Measurements from ENCODE around the gene MYO19. TPM values are rescaled to one million over a fixed set of nuclear protein-coding genes. Genes with fewer than 3 reads are reported as not detected.

The MYO19 gene
- total RNA-seq, 1 experiment from 2014 or later: 167 TPM

DNA sequence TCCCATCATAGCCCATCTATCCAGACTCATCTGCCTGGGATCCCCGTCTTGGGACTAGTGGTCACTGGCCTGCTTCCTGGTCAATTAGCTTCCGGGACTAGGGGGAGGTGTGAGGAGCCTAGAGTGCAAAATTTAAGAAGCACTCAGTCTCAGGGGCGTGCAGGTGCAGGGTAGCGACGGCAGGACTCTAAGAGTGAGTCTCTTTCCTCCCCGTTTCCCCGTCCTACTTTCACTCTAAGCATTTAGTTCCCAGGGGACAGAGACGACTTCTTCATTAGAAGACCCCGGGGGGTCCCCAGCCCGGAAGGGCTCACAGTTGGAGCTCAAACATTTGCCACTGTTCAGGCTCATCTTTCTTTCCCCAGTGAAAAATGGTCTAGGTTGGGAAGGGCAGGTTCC lies 48.9 kb downstream of the MYO19 start:
- Histone ChIP-seq H3K27me3 (ENCODE audit: insufficient read depth, low read length) (no peaks in the 10 kb centered on the region), H3K9me2 (ENCODE audit: insufficient read depth) (no peaks in the 10 kb centered on the region), H3K9ac (ENCODE audit: low read length) (peak overlapping the region; percentile 34; the same call in 1 of the 2 replicates), H4K20me1 (ENCODE audit: insufficient read depth) (no peaks in the 10 kb centered on the region), H2AFZ (ENCODE audit: low read depth, low read length, poor library complexity, severe bottlenecking) (peak overlapping the region; percentile 85), H3K36me3 (ENCODE audit: control insufficient read depth in 1 of 2, insufficient read depth in 2 of 2, low read length in 2 of 2) (peaks cover 0 to 2% of the 10 kb centered on the region in 2 experiments; a peak in 2 of 4 replicates), H3K4me3 (replicated peaks in 1 of 2; ENCODE audit: low read depth in 1 of 2, low read length in 2 of 2) (peak overlapping the region; percentile 91 to 95), H3K4me1 (ENCODE audit: control insufficient read depth in 1 of 2, insufficient read depth in 2 of 2, low read length in 2 of 2) (peaks cover 4 to 24% of the 10 kb centered on the region in 2 experiments; a peak in 3 of 4 replicates), H3K9me3 (ENCODE audit: control insufficient read depth in 1 of 2, insufficient read depth in 1 of 2, low read depth in 1 of 2, low read length in 2 of 2) (no peaks in the 10 kb centered on the region; a peak in 1 of 4 replicates), H3K79me2 (ENCODE audit: insufficient read depth, low read length) (peaks cover 36% of the 10 kb centered on the region), H3K4me2 (ENCODE audit: low read length) (peak overlapping the region; percentile 75), H3K27ac (ENCODE audit: low read depth, low read length) (no peak overlapping the region)
- ChIA-PET CTCF (interaction anchor here (1.6 kb wide), 1 partner anchor 48 kb away, joined by 4 read pairs; the partner anchor contains the start of genes MYO19 and PIGW), POLR2A (interaction anchor here (1.0 to 1.4 kb wide), 2 partner anchors 49 to 59 kb away, joined by 4 read pairs; partner anchors contain the start of genes GGNBP2 and PIGW), RAD21 (ENCODE audit: low non-redundant PET in 1 of 2, low total read pairs in 2 of 2, uncharacterized antibody in 2 of 2, unreplicated experiment in 2 of 2) (no interaction called here)
- TF ChIP-seq EZH2phosphoT487 (IDR thresholded peaks at IDR 0.05; ENCODE audit: borderline replicate concordance): no peak
- no peak for TF ChIP-seq TCF7L2 (IDR thresholded peaks at IDR 0.05; ENCODE audit: borderline replicate concordance, extremely low read depth, insufficient read depth, insufficient read length)
- no peak for TF ChIP-seq ZFX (IDR thresholded peaks at IDR 0.05)
- TF ChIP-seq SIN3A (IDR thresholded peaks at IDR 0.05; ENCODE audit: low read depth): no peak
- TF ChIP-seq POLR2A (IDR thresholded peaks at IDR 0.05; ENCODE audit: borderline replicate concordance, extremely low read depth, insufficient read depth, insufficient read length): no peak
- no peak for TF ChIP-seq YY1 (IDR thresholded peaks at IDR 0.05; ENCODE audit: extremely low read depth, insufficient replicate concordance, low read depth, low read length)
- TF ChIP-seq EGR1 (IDR thresholded peaks at IDR 0.05; ENCODE audit: low read depth): no peak
- TF ChIP-seq JUND (IDR thresholded peaks at IDR 0.05): no peak
- TF ChIP-seq RAD21 (IDR thresholded peaks at IDR 0.05; ENCODE audit: low read depth): no peak
- TF ChIP-seq REST (IDR thresholded peaks at IDR 0.05; ENCODE audit: low read depth): no peak
- TF ChIP-seq ZNF274 (IDR thresholded peaks at IDR 0.05; ENCODE audit: low read depth, low read length): no peak
- intact Hi-C loops (cut with micrococcal nuclease): no loop called here
- BruUV-seq (replicated peaks): no TSS peak
- no peak for ATAC-seq
- no peak for DNase-seq (ENCODE audit: low read depth, low spot score)

All from HCT116 (cell line).